Right atrium auricular region (tissue), 2 donors: ENCODE results near the gene DCP1B. TPM values are rescaled to one million over a fixed set of nuclear protein-coding genes. Genes with fewer than 3 reads are reported as not detected.

ENCODE experiments used
- DNase-seq: peaks from one replicate; pipeline ENCODE4 v3.0.0-alpha.2; 2019; ENCODE audit warnings: low spot score
- H3K27ac ChIP-seq, 2 donors: fragments of 200-600 bp; sonication (generic); 1 replicate in 1 of 2; 2 replicates in 1 of 2; pipeline ENCODE4 v1.5.1; 2016 to 2019
- H3K27me3 ChIP-seq, 2 donors: fragments of 200-600 bp; sonication (generic); one replicate each; pipeline versions ENCODE4 v1.5.1 to v1.6.0; 2017 to 2019
- H3K36me3 ChIP-seq: fragments of 200-600 bp; sonication (generic); one replicate; pipeline ENCODE4 v1.5.1; 2016
- H3K4me1 ChIP-seq, 2 donors: fragments of 200-600 bp; sonication (generic); one replicate each; pipeline versions ENCODE4 v1.5.1 to v1.6.0; 2017 to 2019
- H3K4me3 ChIP-seq, 2 donors: fragments of 200-600 bp; sonication (generic); 1 replicate in 1 of 2; 2 replicates in 1 of 2; pipeline ENCODE4 v1.5.1; 2017 to 2019; ENCODE audit warnings: mild to moderate bottlenecking in 1 of 2, moderate library complexity in 1 of 2
- H3K9me3 ChIP-seq, 2 donors: fragments of 200-600 bp; sonication (generic); one replicate each; pipeline ENCODE4 v1.5.1; 2019
- total RNA-seq, 2 donors: library from RNA; depleted of rRNA; stranded (reverse); fragments of >200 nt; gene quantifications; one replicate each; pipeline ENCODE4 v1.1.0, GENCODE V29; 2016
- TF ChIP-seq, protein P1 (sequence below), 2 donors: fragments of 200-600 bp; sonication (generic); IDR thresholded peaks; one replicate each; pipeline ENCODE4 v1.5.1; 2019; ENCODE audit warnings: antibody characterized with exemption in 2 of 2

The DCP1B gene
- total RNA-seq, 2 donors from 2014 or later = 5.8 to 6.2 TPM

DNA sequence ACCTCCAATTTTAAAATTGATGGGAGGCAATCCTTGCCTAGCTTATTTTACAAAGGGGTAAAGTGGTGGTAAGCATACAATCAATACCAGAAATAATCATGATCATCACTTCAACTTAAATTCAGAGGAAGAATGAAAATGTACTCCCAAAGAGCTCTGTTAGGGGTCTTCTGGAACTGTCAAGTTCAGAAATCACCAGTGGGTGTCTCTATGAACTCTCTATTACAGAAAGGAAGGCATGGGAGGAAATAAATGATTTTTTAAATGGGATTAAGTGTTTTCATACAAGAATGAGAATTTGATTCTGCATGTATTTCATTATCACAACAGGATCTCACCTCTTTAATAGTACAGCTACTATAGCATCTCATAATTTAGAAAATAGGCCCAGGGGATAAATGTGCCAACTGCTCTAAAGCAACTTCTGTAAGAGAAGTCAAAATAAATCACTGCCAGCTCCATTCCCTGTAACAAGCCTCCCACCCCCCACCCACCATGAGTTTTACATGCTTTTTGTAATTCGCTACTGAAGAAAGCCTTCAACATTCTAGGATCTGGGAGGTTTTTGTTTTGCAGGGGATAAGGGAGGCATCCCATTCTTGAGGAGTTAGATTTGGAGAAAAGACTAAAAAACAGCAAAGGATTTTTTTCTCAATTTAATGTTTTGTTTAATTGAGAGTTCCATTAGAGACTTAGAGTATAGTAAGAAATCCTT, 9.7 kb downstream of the DCP1B start:
- H3K4me1 ChIP-seq = peaks cover 0 to 15% of the 10 kb centered on the region in 2 donors
- no peak overlapping the region for H3K4me3 ChIP-seq
- H3K27ac ChIP-seq = peak overlapping the region in 1 of 2 donors; percentile 7
- H3K27me3 ChIP-seq = no peaks in the 10 kb centered on the region
- no peaks in the 10 kb centered on the region for H3K9me3 ChIP-seq
- peaks cover 12% of the 10 kb centered on the region for H3K36me3 ChIP-seq
- DNase-seq = no peak
- TF ChIP-seq, protein P1, sequence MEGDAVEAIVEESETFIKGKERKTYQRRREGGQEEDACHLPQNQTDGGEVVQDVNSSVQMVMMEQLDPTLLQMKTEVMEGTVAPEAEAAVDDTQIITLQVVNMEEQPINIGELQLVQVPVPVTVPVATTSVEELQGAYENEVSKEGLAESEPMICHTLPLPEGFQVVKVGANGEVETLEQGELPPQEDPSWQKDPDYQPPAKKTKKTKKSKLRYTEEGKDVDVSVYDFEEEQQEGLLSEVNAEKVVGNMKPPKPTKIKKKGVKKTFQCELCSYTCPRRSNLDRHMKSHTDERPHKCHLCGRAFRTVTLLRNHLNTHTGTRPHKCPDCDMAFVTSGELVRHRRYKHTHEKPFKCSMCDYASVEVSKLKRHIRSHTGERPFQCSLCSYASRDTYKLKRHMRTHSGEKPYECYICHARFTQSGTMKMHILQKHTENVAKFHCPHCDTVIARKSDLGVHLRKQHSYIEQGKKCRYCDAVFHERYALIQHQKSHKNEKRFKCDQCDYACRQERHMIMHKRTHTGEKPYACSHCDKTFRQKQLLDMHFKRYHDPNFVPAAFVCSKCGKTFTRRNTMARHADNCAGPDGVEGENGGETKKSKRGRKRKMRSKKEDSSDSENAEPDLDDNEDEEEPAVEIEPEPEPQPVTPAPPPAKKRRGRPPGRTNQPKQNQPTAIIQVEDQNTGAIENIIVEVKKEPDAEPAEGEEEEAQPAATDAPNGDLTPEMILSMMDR (IDR thresholded peaks at IDR 0.05) = no peak

DNA sequence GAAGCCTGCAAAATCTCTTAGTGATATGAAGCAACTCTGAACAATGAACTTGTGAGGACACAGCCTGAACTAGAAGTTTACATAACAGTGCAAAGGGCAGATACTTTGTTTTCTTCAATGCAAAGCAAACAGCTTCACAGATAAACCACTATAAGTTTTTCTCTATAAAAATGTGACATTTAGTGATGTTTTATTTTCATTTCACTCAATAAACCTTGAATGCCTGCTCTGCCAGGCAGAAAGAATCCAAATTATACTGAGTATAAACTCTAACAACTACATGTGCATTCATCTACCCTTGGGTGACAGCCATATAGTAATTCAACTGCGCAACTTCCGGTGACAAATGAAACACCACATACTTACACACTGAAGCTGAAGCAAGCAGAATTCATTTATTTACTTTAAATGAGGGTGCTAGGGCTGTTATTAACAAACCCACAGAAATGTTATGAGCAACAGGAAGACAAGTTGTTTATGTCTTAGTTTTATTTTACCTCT, 10.3 kb downstream of the DCP1B start:
- H3K36me3 ChIP-seq = peaks cover 12% of the 10 kb centered on the region
- no peaks in the 10 kb centered on the region for H3K27me3 ChIP-seq
- TF ChIP-seq, protein P1 (IDR thresholded peaks at IDR 0.05) = no peak
- H3K4me1 ChIP-seq = peaks cover 0 to 15% of the 10 kb centered on the region in 2 donors
- peak overlapping the region in 1 of 2 donors; percentile 7 for H3K27ac ChIP-seq
- no peak overlapping the region for H3K4me3 ChIP-seq
- DNase-seq = no peak
- H3K9me3 ChIP-seq = no peaks in the 10 kb centered on the region

DNA sequence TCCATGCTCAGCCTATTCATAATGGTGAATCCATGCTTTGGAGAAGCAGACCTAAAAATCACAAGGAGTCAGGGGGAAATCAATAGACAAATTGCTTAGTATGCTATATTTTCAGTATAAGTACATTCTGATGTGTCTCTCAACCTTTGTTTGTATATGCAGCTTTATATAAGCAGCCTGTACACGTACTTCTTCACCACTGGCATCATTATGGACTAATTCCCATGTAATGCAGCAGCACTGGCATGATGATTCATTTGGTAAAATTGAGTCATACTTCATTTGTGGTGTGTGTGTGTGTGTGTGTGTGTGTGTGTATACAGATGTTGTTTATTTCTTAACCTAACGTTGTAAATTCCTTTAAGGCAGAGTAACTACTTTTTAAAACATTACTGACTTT, 10.9 kb downstream of the DCP1B start:
- H3K27ac ChIP-seq = peak overlapping the region in 1 of 2 donors; percentile 46
- H3K27me3 ChIP-seq = no peaks in the 10 kb centered on the region
- peaks cover 0 to 15% of the 10 kb centered on the region in 2 donors for H3K4me1 ChIP-seq
- no peak for DNase-seq
- TF ChIP-seq, protein P1 (IDR thresholded peaks at IDR 0.05) = no peak
- H3K36me3 ChIP-seq = peaks cover 15% of the 10 kb centered on the region
- no peak overlapping the region for H3K4me3 ChIP-seq
- H3K9me3 ChIP-seq = no peaks in the 10 kb centered on the region

DNA sequence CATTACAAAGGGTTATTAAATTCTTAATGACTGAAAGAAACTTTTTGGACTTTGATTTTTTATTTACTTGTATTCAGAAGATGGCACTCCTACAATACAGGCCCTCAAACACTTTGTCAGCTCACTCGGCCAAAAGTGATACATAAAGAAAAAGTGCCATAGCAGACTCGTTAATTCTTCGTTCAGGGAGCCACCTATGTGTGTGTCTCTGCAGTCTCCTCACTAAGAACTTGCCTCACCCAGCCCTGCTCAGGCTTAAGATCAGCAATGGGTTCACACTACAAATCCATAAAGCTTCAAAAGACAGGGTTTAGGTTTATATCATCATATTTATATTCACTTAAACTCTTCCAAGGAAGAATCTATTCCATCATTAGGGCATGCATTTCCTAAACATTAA, 11.5 kb downstream of the DCP1B start:
- H3K4me1 ChIP-seq = peaks cover 0 to 15% of the 10 kb centered on the region in 2 donors
- peaks cover 22% of the 10 kb centered on the region for H3K36me3 ChIP-seq
- H3K27ac ChIP-seq = peak overlapping the region in 1 of 2 donors; percentile 46

DNA sequence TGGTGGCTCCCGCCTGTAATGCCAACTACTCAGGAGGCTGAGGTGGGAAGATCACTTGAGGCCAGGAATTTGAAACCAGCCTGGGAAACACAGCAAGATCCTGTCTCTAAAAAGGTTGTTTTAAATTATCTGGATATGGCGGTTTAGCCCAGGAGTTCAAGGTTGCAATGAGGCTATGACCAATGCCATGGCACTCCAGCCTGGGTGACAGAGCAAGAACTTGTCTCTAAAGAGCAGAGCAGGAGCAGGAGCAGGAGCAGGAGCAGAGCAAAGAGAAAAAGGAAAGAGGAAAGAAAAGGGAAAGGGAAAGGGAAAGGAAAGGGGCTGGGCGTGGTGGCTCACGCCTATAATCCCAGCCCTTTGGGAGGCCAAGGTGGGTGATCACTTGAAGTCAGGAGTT, 15.1 kb downstream of the DCP1B start:
- no peak for DNase-seq
- Histone ChIP-seq H3K36me3 (peaks cover 22% of the 10 kb centered on the region), H3K4me1 (peaks cover 0 to 12% of the 10 kb centered on the region in 2 donors), H3K27me3 (no peaks in the 10 kb centered on the region), H3K4me3 (no peak overlapping the region), H3K9me3 (peaks cover 0 to 12% of the 10 kb centered on the region in 2 donors), H3K27ac (no peak overlapping the region)
- TF ChIP-seq, protein P1 (IDR thresholded peaks at IDR 0.05) = no peak

More for the DNA sequence above, 11.5 kb downstream of the DCP1B start:
- Histone ChIP-seq H3K27me3 (no peaks in the 10 kb centered on the region), H3K4me3 (no peak overlapping the region), H3K9me3 (no peaks in the 10 kb centered on the region)
- TF ChIP-seq, protein P1 (IDR thresholded peaks at IDR 0.05) = no peak
- no peak for DNase-seq
